Measurements from ENCODE around the gene SH3D19.
"Not testable (repeated sequence)": the region's sequence is repeated elsewhere in the genome, so short reads cannot be mapped to it uniquely, and the experiment has no call there.

SH3D19 gene

DNA sequence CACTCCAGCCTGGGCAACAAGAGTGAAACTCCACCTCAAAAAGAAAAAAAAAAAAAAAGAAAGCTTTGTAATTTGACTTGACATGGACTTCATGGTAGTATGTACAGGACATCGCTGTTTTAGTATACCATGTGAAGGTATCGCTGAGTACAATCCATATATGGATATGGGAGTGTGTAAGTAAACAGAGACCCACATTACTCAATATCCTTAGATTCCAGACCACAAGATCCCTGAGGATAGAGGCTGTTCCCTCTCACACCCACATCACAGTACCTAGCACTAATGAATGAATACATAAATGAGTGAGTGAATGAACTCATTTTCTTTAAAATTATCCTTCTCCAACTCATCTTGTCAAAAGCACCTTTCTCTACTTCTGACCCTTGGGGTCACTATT lies 234.4 kb downstream of the SH3D19 start:
- no peak for DNase-seq

DNA sequence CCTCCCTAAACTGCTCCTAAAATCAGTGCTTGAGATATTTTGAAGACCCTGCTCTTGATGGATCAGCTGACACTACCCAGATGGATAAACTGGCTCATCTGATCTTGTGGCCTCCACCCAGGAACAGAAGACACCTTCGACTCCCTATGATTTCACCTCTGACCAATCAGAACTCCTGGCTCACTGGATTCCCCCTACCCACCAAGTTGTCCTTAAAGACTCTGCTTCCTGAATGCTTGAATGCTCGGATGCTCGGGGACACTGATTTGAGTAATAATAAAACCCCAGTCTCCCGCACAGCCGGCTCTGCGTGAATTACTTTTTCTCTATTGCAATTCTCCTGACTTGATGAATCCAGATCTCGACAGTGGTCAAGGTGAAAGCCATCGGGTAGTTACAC lies 237.9 kb downstream of the SH3D19 start:
- no peak for DNase-seq

DNA sequence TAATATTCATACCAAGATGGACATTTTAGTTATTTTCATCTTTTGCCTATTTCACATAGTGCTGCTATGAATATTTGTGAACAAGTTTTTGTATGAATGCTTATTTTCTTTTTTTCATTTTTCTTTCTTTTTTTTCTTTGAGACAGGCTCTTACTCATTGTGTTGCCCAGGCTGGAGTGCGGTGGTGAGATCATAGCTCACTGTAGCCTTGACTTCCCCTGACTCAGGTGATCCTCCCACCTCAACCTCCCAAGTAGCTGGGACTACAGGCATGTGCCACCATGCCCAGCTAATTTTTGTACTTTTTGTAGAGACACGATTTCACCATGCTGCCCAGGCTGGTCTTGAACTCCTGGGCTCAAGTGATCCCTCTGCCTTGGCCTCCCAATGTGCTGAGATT lies 247.4 kb downstream of the SH3D19 start:
- DNase-seq = not testable (repeated sequence)

GRCh38 chr4:151074416-151074916 lies 250.9 kb downstream of the SH3D19 start:
- no peak for DNase-seq
